Naive B cell (primary cell): ENCODE measurements around the gene BRF1. TPM values are rescaled to one million over a fixed set of nuclear protein-coding genes. Genes with fewer than 3 reads are reported as not detected.

Experiments
- ATAC-seq, 2 donors: fragments of 150-1000 bp; cut with Tn5 transposase; 2 replicates each; pipeline ENCODE4 v1.10.0; 2021; ENCODE audit warnings: low read depth in 2 of 2, mild to moderate bottlenecking in 2 of 2, moderate library complexity in 2 of 2
- DNase-seq: peaks from one replicate; pipeline ENCODE4 v3.0.0; 2022
- H3K27ac Mint-ChIP-seq, 6 donors: one replicate each; pipeline ENCODE4 v1.8.0; 2020 to 2022; ENCODE audit warnings: mild to moderate bottlenecking in 6 of 6, mixed read lengths in 6 of 6, moderate library complexity in 5 of 6, inconsistent platforms in 2 of 6
- H3K27me3 Mint-ChIP-seq, 3 donors: one replicate each; pipeline ENCODE4 v1.8.0; 2021 to 2022; ENCODE audit warnings: mixed read lengths in 3 of 3, mild to moderate bottlenecking in 1 of 3
- H3K36me3 Mint-ChIP-seq, 2 donors: one replicate each; pipeline ENCODE4 v1.8.0; 2020 to 2022; ENCODE audit warnings: mixed read lengths in 2 of 2, inconsistent platforms in 1 of 2, mild to moderate bottlenecking in 1 of 2
- H3K4me1 Mint-ChIP-seq, 3 donors: one replicate each; pipeline ENCODE4 v1.8.0; 2020 to 2022; ENCODE audit warnings: mixed read lengths in 3 of 3, inconsistent platforms in 1 of 3, mild to moderate bottlenecking in 1 of 3, moderate library complexity in 1 of 3
- H3K4me3 Mint-ChIP-seq, 8 donors: one replicate each; pipeline ENCODE4 v1.8.0; 2020 to 2022; ENCODE audit warnings: mild to moderate bottlenecking in 8 of 8, mixed read lengths in 8 of 8, moderate library complexity in 8 of 8, inconsistent platforms in 2 of 8
- H3K9me3 Mint-ChIP-seq, 7 donors: one replicate each; pipeline ENCODE4 v1.8.0; 2020 to 2022; ENCODE audit warnings: mixed read lengths in 7 of 7, mild to moderate bottlenecking in 5 of 7, inconsistent platforms in 2 of 7, moderate library complexity in 1 of 7
- polyA plus RNA-seq, 6 donors: library from polyadenylated mRNA; unstranded; fragments of 300-500 nt; fragmentation: Illumina TruSeq; gene quantifications; one replicate each; pipeline ENCODE4 v1.2.3, GENCODE V29; 2021; ENCODE audit warnings: low read depth in 6 of 6

BRF1 gene
- polyA plus RNA-seq, 6 donors from 2014 or later, result 3.1 to 8.9 (median 6.0) TPM

DNA sequence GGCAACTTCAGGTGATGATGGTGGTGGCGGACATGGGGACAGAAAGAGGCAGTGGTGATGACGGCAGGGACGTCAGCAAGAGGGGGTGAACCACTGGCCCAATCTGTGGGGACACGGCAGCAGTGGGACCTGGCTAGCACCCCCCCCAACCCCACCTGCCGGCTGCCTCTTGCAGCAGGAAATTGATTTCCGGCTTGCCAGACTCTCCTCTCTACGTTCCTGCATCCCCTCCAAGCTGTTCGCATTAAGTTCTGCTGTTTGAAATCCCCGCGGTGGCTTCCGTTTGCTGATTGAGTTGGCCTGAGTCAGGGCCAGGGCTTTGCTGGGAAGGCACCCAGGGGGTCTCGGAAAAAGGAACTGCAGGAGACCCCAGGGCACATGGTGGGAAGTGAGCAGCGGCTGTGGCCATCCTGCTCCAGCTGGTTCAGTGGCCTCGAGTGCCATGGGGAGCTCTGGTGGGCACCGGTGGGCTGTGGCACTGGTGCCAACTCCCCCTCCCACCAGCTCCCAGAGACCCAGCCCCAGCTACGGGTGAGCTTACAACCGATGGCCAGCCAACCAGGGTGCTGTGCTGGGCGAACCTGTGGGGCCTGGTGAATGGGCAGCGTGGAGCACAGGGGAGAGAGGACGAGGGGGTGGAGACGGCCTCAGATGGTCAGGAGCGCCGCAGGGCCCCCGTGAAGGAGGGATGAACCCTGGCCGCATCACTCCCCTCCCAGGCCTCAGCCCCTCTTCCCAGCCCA lies 105.1 kb downstream of the BRF1 start:
- ATAC-seq, result peak in 1 of 2 donors; percentile 8
- Mint-ChIP-seq H3K4me3 (peak overlapping the region in 5 of 8 donors; percentile 25 to 71 (median 40)), H3K9me3 (no peaks in the 10 kb centered on the region), H3K36me3 (no peaks in the 10 kb centered on the region), H3K4me1 (peaks cover 22 to 30% (median 25%) of the 10 kb centered on the region in 3 donors), H3K27me3 (peaks cover 27 to 68% (median 51%) of the 10 kb centered on the region in 3 donors), H3K27ac (peak overlapping the region in 2 of 6 donors; percentile 66 to 78)
- DNase-seq, result no peak

DNA sequence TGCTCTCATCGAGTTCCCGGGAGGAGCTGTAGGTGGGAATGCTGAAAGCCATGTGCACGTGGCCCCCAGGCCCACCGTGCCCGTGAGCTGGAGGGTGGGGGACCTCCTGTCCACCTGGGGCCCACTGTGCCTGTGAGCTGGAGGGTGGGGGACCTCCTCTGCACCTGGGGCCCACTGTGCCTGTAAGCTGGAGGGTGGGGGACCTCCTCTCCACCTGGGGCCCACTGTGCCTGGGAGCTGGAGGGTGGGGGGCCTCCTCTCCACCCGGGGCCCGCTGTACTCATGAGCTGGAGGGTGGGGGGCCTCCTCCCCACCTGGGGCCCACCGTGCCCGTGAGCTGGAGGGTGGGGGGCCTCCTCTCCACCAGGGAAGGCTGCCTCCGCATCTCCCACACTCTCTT lies 105.8 kb downstream of the BRF1 start:
- DNase-seq, result no peak
- Mint-ChIP-seq H3K4me3 (no peak overlapping the region), H3K27ac (no peak overlapping the region), H3K36me3 (no peaks in the 10 kb centered on the region), H3K9me3 (no peaks in the 10 kb centered on the region), H3K4me1 (peaks cover 20 to 30% (median 25%) of the 10 kb centered on the region in 3 donors), H3K27me3 (peaks cover 27 to 62% (median 46%) of the 10 kb centered on the region in 3 donors)
- no peak for ATAC-seq

- peak overlapping the region; percentile 21 to 85 (median 75) for H3K4me3 Mint-ChIP-seq
- DNase-seq, result peak; percentile 34
- peaks cover 20 to 30% (median 25%) of the 10 kb centered on the region in 3 donors for H3K4me1 Mint-ChIP-seq
- ATAC-seq, result peak; percentile 44 to 47
- H3K27ac Mint-ChIP-seq, result peak overlapping the region in 3 of 6 donors; percentile 57 to 91 (median 83)
- no peaks in the 10 kb centered on the region for H3K9me3 Mint-ChIP-seq
- H3K27me3 Mint-ChIP-seq, result peaks cover 28 to 60% (median 46%) of the 10 kb centered on the region in 3 donors
- no peaks in the 10 kb centered on the region for H3K36me3 Mint-ChIP-seq
These were observed 106.7 kb downstream of the BRF1 start for GRCh38 chr14:105193916-105194782.

DNA sequence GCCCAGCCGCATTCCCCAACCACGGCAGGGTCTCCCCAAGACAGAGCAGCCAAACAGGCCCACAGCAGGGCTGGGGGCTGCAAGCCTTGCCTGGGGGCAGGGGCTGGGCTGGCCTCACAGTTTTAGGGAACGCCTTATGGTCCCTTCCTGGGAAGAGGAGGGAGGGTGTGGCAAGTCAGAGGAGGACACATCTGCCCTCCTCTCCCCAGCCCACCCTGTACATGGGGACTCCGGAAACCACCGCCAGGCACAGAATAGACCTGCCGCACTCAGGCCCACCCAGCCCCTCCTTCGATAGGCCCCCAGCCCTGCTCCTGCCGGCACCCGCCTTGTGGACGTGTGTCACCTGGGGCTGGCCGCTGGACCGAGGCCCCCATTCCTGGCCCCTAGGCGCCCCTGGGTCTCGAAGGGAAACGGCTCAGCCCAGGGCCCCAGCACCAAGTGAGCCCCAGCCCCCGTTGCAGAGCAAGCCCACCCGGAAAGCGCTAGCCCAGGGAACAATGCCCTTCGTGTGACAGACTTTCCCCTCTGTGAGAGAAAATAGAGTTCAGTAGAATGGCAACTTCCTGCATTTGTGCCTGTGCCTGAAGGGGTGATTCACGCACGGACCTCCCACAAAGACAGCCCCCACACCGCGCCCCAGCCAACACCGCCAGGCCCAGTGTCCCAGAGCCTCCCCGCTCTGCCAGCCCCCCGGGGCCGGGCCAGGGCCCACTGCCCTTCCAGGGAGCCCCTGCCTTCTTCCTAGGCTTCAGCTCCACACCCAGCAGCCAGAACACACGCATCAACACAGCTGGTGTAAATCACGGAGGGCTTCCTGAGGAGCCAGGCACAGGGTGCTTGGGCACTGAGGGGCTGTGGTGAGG lies 107.7 kb downstream of the BRF1 start:
- ATAC-seq (peak; percentile 9 to 13), DNase-seq (no peak)
- Mint-ChIP-seq H3K36me3 (peaks cover 0 to 9% of the 10 kb centered on the region in 2 donors), H3K9me3 (peaks cover 0 to 10% (median 6%) of the 10 kb centered on the region in 7 donors), H3K27me3 (peaks cover 23 to 59% (median 46%) of the 10 kb centered on the region in 3 donors), H3K4me1 (peaks cover 17 to 30% (median 25%) of the 10 kb centered on the region in 3 donors), H3K27ac (peak overlapping the region in 1 of 6 donors; percentile 88), H3K4me3 (peak overlapping the region in 6 of 8 donors; percentile 15 to 80 (median 50))

- no peak for DNase-seq
- H3K4me3 Mint-ChIP-seq, result peak overlapping the region in 1 of 8 donors; percentile 21
- peaks cover 0 to 12% of the 10 kb centered on the region in 2 donors for H3K36me3 Mint-ChIP-seq
- H3K9me3 Mint-ChIP-seq, result peaks cover 0 to 12% (median 9%) of the 10 kb centered on the region in 7 donors
- no peak for ATAC-seq
- no peak overlapping the region for H3K27ac Mint-ChIP-seq
- H3K27me3 Mint-ChIP-seq, result peaks cover 10 to 47% (median 33%) of the 10 kb centered on the region in 3 donors
- peaks cover 2 to 5% (median 4%) of the 10 kb centered on the region in 3 donors for H3K4me1 Mint-ChIP-seq
These were observed 112.8 kb downstream of the BRF1 start for GRCh38 chr14:105187935-105188524.

GRCh38 chr14:105187116-105187515 lies 113.7 kb downstream of the BRF1 start:
- H3K27me3 Mint-ChIP-seq, result peaks cover 10 to 47% (median 33%) of the 10 kb centered on the region in 3 donors

GRCh38 chr14:105185973-105186372 lies 114.8 kb downstream of the BRF1 start:
- Mint-ChIP-seq H3K4me1 (peaks cover 0 to 2% (median 0%) of the 10 kb centered on the region in 3 donors), H3K36me3 (peaks cover 0 to 12% of the 10 kb centered on the region in 2 donors), H3K9me3 (peaks cover 0 to 12% (median 9%) of the 10 kb centered on the region in 7 donors), H3K27me3 (peaks cover 10 to 42% (median 33%) of the 10 kb centered on the region in 3 donors), H3K27ac (no peak overlapping the region), H3K4me3 (no peak overlapping the region)
- DNase-seq (no peak), ATAC-seq (no peak)

More at GRCh38 chr14:105187116-105187515, 113.7 kb downstream of the BRF1 start:
- H3K4me1 Mint-ChIP-seq, result peaks cover 0 to 3% (median 0%) of the 10 kb centered on the region in 3 donors
- H3K9me3 Mint-ChIP-seq, result peaks cover 0 to 12% (median 9%) of the 10 kb centered on the region in 7 donors
- ATAC-seq (no peak), DNase-seq (no peak)
- no peak overlapping the region for H3K27ac Mint-ChIP-seq
- peaks cover 0 to 12% of the 10 kb centered on the region in 2 donors for H3K36me3 Mint-ChIP-seq
- peak overlapping the region in 1 of 8 donors; percentile 35 for H3K4me3 Mint-ChIP-seq

DNA sequence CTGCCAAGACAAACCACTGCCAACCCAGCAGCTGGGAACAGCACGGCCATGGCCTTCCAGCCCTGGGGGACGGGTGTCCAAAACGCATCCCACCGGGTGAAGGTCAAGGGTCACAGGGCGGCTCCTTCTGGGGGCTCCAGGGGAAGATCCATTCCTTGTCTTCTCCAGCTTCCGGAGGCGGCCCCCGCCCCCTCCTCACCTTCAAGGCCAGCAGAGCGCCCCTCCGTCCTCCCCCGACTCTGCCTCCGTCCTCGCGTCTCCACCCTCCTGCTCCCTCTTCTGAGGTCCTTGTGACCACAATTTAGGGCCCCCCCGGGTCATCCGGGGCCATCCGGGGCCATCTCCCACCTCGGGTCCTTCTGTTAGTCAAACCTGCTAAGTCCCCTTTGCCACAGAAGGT lies 115.8 kb downstream of the BRF1 start:
- Mint-ChIP-seq H3K4me1 (peaks cover 0 to 8% (median 0%) of the 10 kb centered on the region in 3 donors), H3K4me3 (no peak overlapping the region), H3K9me3 (peaks cover 0 to 12% (median 9%) of the 10 kb centered on the region in 7 donors), H3K27ac (no peak overlapping the region), H3K27me3 (peaks cover 10 to 43% (median 31%) of the 10 kb centered on the region in 3 donors), H3K36me3 (peaks cover 0 to 12% of the 10 kb centered on the region in 2 donors)
- DNase-seq (no peak), ATAC-seq (no peak)

GRCh38 chr14:105184461-105184860 lies 116.3 kb downstream of the BRF1 start:
- H3K27ac Mint-ChIP-seq, result no peak overlapping the region
- no peak for DNase-seq
- no peak for ATAC-seq
- H3K4me1 Mint-ChIP-seq, result peaks cover 0 to 11% (median 3%) of the 10 kb centered on the region in 3 donors
- H3K9me3 Mint-ChIP-seq, result peaks cover 0 to 12% (median 9%) of the 10 kb centered on the region in 7 donors
- H3K27me3 Mint-ChIP-seq, result peaks cover 5 to 41% (median 26%) of the 10 kb centered on the region in 3 donors
- H3K4me3 Mint-ChIP-seq, result no peak overlapping the region
- H3K36me3 Mint-ChIP-seq, result peaks cover 0 to 12% of the 10 kb centered on the region in 2 donors

DNA sequence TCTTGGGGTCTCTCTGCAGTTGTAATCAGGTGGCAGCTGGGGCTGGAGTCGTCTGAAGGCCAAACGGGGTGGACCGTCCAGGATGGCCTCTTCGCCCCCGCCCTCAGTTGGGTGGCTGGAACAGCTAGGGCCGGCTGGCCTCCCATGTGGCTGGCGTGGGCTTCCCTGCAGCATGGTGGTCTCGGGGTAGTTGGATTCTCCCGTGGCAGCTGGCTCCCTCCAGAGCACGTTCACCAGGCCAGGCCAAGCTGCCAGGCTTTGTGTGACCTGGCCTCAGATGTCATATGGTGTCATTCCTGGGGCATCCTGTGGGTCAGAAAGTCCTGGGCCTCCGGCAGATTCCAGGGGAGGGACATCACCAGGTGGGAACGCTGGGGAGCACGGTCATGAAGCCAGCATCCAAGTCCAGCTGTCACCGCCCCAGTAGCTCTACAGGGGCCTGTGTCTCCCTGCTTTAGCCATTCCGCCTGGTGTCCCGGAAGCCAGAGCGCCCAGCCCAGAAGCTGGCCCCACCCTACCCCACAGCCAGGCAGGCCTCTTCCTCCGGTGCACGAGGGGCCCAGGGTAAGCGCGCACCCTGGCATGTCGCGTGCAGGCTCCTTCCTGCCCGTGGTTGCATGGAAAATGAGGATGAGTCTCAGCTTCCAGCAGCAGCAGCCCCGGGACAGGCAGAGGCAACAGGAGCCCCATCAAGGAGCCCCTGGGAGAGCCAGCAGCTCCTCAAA lies 118.3 kb downstream of the BRF1 start:
- Mint-ChIP-seq H3K27me3 (peaks cover 0 to 26% (median 12%) of the 10 kb centered on the region in 3 donors), H3K4me3 (peak overlapping the region; percentile 5 to 82 (median 76)), H3K36me3 (no peaks in the 10 kb centered on the region), H3K27ac (peak overlapping the region in 3 of 6 donors; percentile 57 to 76 (median 64)), H3K9me3 (peaks cover 0 to 2% (median 0%) of the 10 kb centered on the region in 7 donors), H3K4me1 (peaks cover 0 to 11% (median 3%) of the 10 kb centered on the region in 3 donors)
- ATAC-seq (no peak), DNase-seq (no peak)

GRCh38 chr14:105181549-105182295 lies 119.1 kb downstream of the BRF1 start:
- no peak for DNase-seq

More at GRCh38 chr14:105181549-105182295, 119.1 kb downstream of the BRF1 start:
- H3K36me3 Mint-ChIP-seq, result no peaks in the 10 kb centered on the region
- peak overlapping the region in 2 of 6 donors; percentile 57 to 76 for H3K27ac Mint-ChIP-seq
- H3K4me3 Mint-ChIP-seq, result peak overlapping the region; percentile 32 to 83 (median 76)
- ATAC-seq, result no peak
- H3K9me3 Mint-ChIP-seq, result no peaks in the 10 kb centered on the region
- peaks cover 0 to 11% (median 3%) of the 10 kb centered on the region in 3 donors for H3K4me1 Mint-ChIP-seq
- peaks cover 0 to 29% (median 12%) of the 10 kb centered on the region in 3 donors for H3K27me3 Mint-ChIP-seq
